Smooth muscle cell (in vitro differentiated cells): ENCODE results near the gene PHC2. TPM values are rescaled to one million over a fixed set of nuclear protein-coding genes. Genes with fewer than 3 reads are reported as not detected.

Experiments used
- DNase-seq: peaks from one replicate; lab custom pipeline; 2025; ENCODE audit not compliant: unreplicated experiment; lab: John Stamatoyannopoulos, UW
- H2AFZ ChIP-seq: fragments of 200-600 bp; sonication (generic); 2 replicates; pipeline ENCODE4 v1.6.0; 2016; ENCODE audit warnings: antibody characterized with exemption, low read depth, mild to moderate bottlenecking
- H3F3A ChIP-seq: fragments of 200-600 bp; sonication (generic); 2 replicates; pipeline ENCODE4 v1.6.0; 2017; ENCODE audit warnings: antibody characterized with exemption, low read depth
- H3K27ac ChIP-seq: fragments of 200-600 bp; sonication (generic); 2 replicates; pipeline ENCODE4 v1.5.1; 2016; ENCODE audit warnings: low read depth, mild to moderate bottlenecking
- H3K27me3 ChIP-seq: fragments of 200-600 bp; sonication (generic); 2 replicates; pipeline ENCODE4 v1.6.1; 2016; ENCODE audit warnings: low read depth, mild to moderate bottlenecking
- H3K36me3 ChIP-seq: fragments of 200-600 bp; sonication (generic); 2 replicates; pipeline ENCODE4 v1.5.1; 2016; ENCODE audit warnings: low read depth
- H3K4me1 ChIP-seq: fragments of 200-600 bp; sonication (generic); 2 replicates; pipeline ENCODE4 v1.5.1; 2016; ENCODE audit warnings: low read depth
- H3K4me2 ChIP-seq: fragments of 200-600 bp; sonication (generic); 2 replicates; pipeline ENCODE4 v1.6.0; 2016; ENCODE audit warnings: mild to moderate bottlenecking
- H3K4me3 ChIP-seq: fragments of 200-600 bp; sonication (generic); 2 replicates; pipeline ENCODE4 v1.5.1; 2016; ENCODE audit warnings: mild to moderate bottlenecking
- H3K79me2 ChIP-seq: fragments of 200-600 bp; sonication (generic); 2 replicates; pipeline ENCODE4 v1.6.0; 2016; ENCODE audit warnings: low read depth, mild to moderate bottlenecking
- H3K9ac ChIP-seq: fragments of 200-600 bp; sonication (generic); 2 replicates; pipeline ENCODE4 v1.6.0; 2016; ENCODE audit warnings: low read depth
- H3K9me3 ChIP-seq: fragments of 200-600 bp; sonication (generic); replicated peaks from 2 replicates; pipeline ENCODE4 v1.5.1; 2016; ENCODE audit warnings: low read depth
- H4K20me1 ChIP-seq: fragments of 200-600 bp; sonication (generic); 2 replicates; pipeline ENCODE4 v1.6.0; 2016; ENCODE audit warnings: low read depth
- WGBS: methylation state at CpG from one replicate; pipeline ENCODE4 v1.1.7; 2016; ENCODE audit warnings: low lambda C conversion rate; 5-methylcytosine and 5-hydroxymethylcytosine counted together
- polyA plus RNA-seq: library from polyadenylated mRNA; unstranded; fragments of >200 nt; fragmentation: Nextera tagmentation; extraction: Ambion mirVana; gene quantifications from 2 replicates; pipeline ENCODE4 v1.2.1, GENCODE V29; 2016
- total RNA-seq: library from RNA; depleted of rRNA; stranded (reverse); fragments of >200 nt; gene quantifications from 2 replicates; pipeline ENCODE4 v1.2.3, GENCODE V29; 2014
- TF ChIP-seq, protein P1 (sequence below): fragments of 200-600 bp; sonication (generic); IDR thresholded peaks from 2 replicates; pipeline ENCODE4 v1.5.1; 2017; ENCODE audit warnings: borderline replicate concordance, mild to moderate bottlenecking, antibody characterized with exemption; ENCODE audit not compliant: insufficient read depth, poor library complexity, severe bottlenecking

Gene PHC2
- total and polyA plus RNA-seq, 2 experiments from 2014 or later: 42.4 to 109 TPM

DNA sequence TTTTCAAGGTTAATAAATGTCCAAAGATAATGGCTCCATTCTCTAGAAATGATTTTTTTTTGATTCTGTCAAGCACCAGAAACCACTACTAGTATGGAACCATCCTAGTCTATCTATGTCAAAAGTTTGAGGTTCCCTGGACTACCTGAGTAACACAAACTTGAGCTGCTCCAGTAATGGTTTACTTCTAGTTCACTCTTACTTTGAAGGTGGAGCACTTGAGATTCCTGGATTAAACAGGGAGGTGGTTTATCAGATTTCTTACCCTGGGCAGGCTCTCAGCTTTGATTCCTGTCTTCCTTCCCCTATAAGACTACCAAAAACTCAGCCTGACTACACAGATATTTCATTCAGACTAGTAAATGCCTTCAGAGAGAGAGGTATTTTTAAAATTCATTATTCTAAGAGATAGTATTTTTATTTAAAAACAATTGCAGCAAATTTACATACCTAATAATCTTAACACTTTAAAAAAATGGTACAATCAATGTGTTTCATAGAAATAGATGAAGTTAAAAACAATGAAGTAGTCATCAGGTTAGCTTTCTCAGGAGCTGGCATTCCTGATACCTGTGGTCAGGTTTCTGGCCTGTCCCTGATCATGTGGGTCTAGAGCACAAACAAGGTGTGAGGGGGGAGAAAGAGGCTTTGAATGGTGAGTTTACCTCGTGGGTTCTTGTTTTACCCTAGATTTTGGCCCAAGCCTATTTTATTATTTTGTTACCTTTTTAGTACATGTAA lies 23.4 kb downstream of the PHC2 start:
- no peak overlapping the region for H2AFZ ChIP-seq
- DNase-seq: no peak
- TF ChIP-seq, protein P1, sequence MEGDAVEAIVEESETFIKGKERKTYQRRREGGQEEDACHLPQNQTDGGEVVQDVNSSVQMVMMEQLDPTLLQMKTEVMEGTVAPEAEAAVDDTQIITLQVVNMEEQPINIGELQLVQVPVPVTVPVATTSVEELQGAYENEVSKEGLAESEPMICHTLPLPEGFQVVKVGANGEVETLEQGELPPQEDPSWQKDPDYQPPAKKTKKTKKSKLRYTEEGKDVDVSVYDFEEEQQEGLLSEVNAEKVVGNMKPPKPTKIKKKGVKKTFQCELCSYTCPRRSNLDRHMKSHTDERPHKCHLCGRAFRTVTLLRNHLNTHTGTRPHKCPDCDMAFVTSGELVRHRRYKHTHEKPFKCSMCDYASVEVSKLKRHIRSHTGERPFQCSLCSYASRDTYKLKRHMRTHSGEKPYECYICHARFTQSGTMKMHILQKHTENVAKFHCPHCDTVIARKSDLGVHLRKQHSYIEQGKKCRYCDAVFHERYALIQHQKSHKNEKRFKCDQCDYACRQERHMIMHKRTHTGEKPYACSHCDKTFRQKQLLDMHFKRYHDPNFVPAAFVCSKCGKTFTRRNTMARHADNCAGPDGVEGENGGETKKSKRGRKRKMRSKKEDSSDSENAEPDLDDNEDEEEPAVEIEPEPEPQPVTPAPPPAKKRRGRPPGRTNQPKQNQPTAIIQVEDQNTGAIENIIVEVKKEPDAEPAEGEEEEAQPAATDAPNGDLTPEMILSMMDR: no peak
- 55% methylated on average over 1 of the region's 1 CpG for WGBS
- H3K4me2 ChIP-seq: peak overlapping the region; percentile 10
- H4K20me1 ChIP-seq: no peaks in the 10 kb centered on the region
- peaks cover 5% of the 10 kb centered on the region for H3F3A ChIP-seq
- H3K27ac ChIP-seq: peak overlapping the region; percentile 92
- peaks cover 17% of the 10 kb centered on the region for H3K4me1 ChIP-seq
- no peaks in the 10 kb centered on the region for H3K9me3 ChIP-seq
- no peaks in the 10 kb centered on the region for H3K27me3 ChIP-seq
- H3K4me3 ChIP-seq: no peak overlapping the region
- peaks cover 3% of the 10 kb centered on the region for H3K36me3 ChIP-seq
- no peak overlapping the region for H3K9ac ChIP-seq
- H3K79me2 ChIP-seq: no peaks in the 10 kb centered on the region

DNA sequence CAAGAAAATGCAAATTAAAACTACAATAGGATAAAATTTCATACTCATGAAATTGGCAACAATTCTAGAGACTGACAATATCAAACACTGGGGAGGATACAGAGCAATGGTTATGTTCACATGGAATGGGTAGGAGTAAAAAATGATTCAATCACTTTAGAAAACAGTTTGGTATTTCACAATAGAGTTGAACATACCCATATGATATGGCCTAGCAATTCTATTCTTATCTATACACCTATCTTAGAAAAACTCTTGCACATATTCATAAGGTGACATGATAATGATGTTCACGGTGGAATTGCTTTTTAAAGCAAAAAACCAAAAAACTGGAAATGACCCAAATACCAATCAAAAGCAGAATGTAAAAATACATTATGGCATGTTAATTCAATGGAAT lies 28.7 kb downstream of the PHC2 start:
- H3K27ac ChIP-seq: no peak overlapping the region
- H3K4me2 ChIP-seq: no peak overlapping the region
- TF ChIP-seq, protein P1: no peak
- no peak overlapping the region for H3K9ac ChIP-seq
- no peaks in the 10 kb centered on the region for H3K79me2 ChIP-seq
- 90% methylated on average over 1 of the region's 1 CpG for WGBS
- H3K4me3 ChIP-seq: no peak overlapping the region
- H3F3A ChIP-seq: no peaks in the 10 kb centered on the region
- H3K4me1 ChIP-seq: no peaks in the 10 kb centered on the region
- H4K20me1 ChIP-seq: no peaks in the 10 kb centered on the region
- H3K36me3 ChIP-seq: peaks cover 3% of the 10 kb centered on the region
- no peak overlapping the region for H2AFZ ChIP-seq
- DNase-seq: no peak
- no peaks in the 10 kb centered on the region for H3K27me3 ChIP-seq
- no peaks in the 10 kb centered on the region for H3K9me3 ChIP-seq

DNA sequence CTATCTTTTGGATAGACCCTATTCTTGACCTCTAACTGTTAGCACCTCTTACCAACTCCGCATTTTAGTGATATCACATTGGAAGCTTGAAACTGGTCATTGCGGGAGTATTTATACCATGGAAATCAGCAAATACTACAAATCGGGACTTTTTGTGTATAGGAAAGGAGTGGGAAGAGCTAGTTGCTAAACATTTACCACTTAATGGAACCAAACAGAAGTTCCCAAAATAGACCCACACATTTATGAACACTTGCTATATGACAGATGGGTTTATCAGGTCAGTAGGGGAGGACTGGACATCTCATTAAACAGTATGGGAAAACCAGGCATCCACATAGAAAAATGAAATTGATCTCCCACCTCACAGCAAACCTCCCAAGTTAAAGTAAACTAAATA lies 29.4 kb downstream of the PHC2 start:
- H3K4me2 ChIP-seq: no peak overlapping the region
- no peak for DNase-seq
- H3K9me3 ChIP-seq: no peaks in the 10 kb centered on the region
- no peak overlapping the region for H3K4me3 ChIP-seq
- H3K36me3 ChIP-seq: peaks cover 3% of the 10 kb centered on the region
- no peaks in the 10 kb centered on the region for H3F3A ChIP-seq
- H3K27ac ChIP-seq: no peak overlapping the region
- H3K4me1 ChIP-seq: peaks cover 1% of the 10 kb centered on the region
- no peaks in the 10 kb centered on the region for H3K27me3 ChIP-seq
- no peaks in the 10 kb centered on the region for H3K79me2 ChIP-seq
- H2AFZ ChIP-seq: no peak overlapping the region
- TF ChIP-seq, protein P1: no peak
- no peaks in the 10 kb centered on the region for H4K20me1 ChIP-seq
- H3K9ac ChIP-seq: no peak overlapping the region
- WGBS: 96% methylated on average over 3 of the region's 3 CpGs
